ENCODE data around the gene MRPL14.

DNA sequence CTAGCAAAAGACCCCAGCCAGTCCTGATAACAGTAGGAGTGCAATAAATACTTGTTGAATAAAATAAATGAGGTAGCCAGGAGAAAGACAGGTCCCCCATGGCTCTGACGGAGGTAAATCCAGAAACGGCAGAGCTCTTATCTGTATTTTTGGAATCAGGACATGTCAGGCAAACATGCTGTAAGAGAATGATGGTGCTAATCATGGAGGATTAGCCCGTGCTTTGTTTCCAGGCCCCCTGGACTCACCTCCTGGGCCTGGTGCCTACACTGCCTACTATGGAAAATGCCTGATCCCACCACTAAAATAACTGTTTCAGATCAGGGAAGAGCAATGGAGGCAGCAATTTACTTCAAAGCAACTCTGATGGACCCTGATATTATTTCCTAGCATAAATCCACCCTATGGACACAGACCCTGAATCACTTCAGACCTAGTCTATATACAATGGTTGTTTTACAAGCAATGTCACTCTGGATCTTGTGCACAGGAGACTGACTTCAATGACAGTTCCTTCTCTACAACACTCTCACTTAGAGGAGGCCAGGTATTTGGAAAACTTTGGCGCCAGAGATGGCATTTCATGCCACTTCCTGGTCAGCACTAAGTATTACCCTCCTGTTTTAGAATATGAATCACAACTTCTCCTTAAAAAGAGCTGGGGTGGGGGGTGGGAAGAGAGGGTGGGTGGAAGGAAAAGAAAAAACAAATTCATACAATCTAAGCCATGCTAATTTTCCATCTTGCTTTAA lies 6.4 kb downstream of the MRPL14 start:
- no peak for TF ChIP-seq CTCF (conservative IDR thresholded peaks at IDR 0.05; ENCODE audit: low read depth in 2 of 2)
- no peak for TF ChIP-seq EZH2phosphoT487 (IDR thresholded peaks at IDR 0.05; ENCODE audit: unreplicated experiment)
- no peak for TF ChIP-seq EZH2 (IDR thresholded peaks at IDR 0.05; ENCODE audit: low read depth, unreplicated experiment)
- TF ChIP-seq, protein P1, sequence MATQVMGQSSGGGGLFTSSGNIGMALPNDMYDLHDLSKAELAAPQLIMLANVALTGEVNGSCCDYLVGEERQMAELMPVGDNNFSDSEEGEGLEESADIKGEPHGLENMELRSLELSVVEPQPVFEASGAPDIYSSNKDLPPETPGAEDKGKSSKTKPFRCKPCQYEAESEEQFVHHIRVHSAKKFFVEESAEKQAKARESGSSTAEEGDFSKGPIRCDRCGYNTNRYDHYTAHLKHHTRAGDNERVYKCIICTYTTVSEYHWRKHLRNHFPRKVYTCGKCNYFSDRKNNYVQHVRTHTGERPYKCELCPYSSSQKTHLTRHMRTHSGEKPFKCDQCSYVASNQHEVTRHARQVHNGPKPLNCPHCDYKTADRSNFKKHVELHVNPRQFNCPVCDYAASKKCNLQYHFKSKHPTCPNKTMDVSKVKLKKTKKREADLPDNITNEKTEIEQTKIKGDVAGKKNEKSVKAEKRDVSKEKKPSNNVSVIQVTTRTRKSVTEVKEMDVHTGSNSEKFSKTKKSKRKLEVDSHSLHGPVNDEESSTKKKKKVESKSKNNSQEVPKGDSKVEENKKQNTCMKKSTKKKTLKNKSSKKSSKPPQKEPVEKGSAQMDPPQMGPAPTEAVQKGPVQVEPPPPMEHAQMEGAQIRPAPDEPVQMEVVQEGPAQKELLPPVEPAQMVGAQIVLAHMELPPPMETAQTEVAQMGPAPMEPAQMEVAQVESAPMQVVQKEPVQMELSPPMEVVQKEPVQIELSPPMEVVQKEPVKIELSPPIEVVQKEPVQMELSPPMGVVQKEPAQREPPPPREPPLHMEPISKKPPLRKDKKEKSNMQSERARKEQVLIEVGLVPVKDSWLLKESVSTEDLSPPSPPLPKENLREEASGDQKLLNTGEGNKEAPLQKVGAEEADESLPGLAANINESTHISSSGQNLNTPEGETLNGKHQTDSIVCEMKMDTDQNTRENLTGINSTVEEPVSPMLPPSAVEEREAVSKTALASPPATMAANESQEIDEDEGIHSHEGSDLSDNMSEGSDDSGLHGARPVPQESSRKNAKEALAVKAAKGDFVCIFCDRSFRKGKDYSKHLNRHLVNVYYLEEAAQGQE (IDR thresholded peaks at IDR 0.05; ENCODE audit: unreplicated experiment) = no peak
- TF ChIP-seq CREB1 (CRISPR knock-in tag; IDR thresholded peaks at IDR 0.05; ENCODE audit: low read depth) = no peak
- TF ChIP-seq POLR2AphosphoS5 (IDR thresholded peaks at IDR 0.05; ENCODE audit: low read depth) = no peak
- no peak for TF ChIP-seq ZNF331 (CRISPR knock-in tag; IDR thresholded peaks at IDR 0.05; ENCODE audit: low read depth)
- TF ChIP-seq JUNB (IDR thresholded peaks at IDR 0.05; ENCODE audit: unreplicated experiment) = no peak
- no peak for TF ChIP-seq STAT1 (IDR thresholded peaks at IDR 0.05; ENCODE audit: unreplicated experiment)
- TF ChIP-seq, protein P2, sequence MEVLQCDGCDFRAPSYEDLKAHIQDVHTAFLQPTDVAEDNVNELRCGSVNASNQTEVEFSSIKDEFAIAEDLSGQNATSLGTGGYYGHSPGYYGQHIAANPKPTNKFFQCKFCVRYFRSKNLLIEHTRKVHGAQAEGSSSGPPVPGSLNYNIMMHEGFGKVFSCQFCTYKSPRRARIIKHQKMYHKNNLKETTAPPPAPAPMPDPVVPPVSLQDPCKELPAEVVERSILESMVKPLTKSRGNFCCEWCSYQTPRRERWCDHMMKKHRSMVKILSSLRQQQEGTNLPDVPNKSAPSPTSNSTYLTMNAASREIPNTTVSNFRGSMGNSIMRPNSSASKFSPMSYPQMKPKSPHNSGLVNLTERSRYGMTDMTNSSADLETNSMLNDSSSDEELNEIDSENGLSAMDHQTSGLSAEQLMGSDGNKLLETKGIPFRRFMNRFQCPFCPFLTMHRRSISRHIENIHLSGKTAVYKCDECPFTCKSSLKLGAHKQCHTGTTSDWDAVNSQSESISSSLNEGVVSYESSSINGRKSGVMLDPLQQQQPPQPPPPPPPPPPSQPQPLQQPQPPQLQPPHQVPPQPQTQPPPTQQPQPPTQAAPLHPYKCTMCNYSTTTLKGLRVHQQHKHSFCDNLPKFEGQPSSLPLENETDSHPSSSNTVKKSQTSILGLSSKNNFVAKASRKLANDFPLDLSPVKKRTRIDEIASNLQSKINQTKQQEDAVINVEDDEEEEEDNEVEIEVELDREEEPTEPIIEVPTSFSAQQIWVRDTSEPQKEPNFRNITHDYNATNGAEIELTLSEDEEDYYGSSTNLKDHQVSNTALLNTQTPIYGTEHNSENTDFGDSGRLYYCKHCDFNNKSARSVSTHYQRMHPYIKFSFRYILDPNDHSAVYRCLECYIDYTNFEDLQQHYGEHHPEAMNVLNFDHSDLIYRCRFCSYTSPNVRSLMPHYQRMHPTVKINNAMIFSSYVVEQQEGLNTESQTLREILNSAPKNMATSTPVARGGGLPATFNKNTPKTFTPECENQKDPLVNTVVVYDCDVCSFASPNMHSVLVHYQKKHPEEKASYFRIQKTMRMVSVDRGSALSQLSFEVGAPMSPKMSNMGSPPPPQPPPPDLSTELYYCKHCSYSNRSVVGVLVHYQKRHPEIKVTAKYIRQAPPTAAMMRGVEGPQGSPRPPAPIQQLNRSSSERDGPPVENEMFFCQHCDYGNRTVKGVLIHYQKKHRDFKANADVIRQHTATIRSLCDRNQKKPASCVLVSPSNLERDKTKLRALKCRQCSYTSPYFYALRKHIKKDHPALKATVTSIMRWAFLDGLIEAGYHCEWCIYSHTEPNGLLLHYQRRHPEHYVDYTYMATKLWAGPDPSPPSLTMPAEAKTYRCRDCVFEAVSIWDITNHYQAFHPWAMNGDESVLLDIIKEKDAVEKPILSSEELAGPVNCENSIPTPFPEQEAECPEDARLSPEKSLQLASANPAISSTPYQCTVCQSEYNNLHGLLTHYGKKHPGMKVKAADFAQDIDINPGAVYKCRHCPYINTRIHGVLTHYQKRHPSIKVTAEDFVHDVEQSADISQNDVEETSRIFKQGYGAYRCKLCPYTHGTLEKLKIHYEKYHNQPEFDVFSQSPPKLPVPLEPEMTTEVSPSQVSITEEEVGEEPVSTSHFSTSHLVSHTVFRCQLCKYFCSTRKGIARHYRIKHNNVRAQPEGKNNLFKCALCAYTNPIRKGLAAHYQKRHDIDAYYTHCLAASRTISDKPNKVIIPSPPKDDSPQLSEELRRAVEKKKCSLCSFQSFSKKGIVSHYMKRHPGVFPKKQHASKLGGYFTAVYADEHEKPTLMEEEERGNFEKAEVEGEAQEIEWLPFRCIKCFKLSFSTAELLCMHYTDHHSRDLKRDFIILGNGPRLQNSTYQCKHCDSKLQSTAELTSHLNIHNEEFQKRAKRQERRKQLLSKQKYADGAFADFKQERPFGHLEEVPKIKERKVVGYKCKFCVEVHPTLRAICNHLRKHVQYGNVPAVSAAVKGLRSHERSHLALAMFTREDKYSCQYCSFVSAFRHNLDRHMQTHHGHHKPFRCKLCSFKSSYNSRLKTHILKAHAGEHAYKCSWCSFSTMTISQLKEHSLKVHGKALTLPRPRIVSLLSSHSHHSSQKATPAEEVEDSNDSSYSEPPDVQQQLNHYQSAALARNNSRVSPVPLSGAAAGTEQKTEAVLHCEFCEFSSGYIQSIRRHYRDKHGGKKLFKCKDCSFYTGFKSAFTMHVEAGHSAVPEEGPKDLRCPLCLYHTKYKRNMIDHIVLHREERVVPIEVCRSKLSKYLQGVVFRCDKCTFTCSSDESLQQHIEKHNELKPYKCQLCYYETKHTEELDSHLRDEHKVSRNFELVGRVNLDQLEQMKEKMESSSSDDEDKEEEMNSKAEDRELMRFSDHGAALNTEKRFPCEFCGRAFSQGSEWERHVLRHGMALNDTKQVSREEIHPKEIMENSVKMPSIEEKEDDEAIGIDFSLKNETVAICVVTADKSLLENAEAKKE (CRISPR knock-in tag; IDR thresholded peaks at IDR 0.05) = no peak
- TF ChIP-seq NANOG (IDR thresholded peaks at IDR 0.05; ENCODE audit: borderline replicate concordance) = no peak
- no peak for TF ChIP-seq ZNF114 (CRISPR knock-in tag; IDR thresholded peaks at IDR 0.05)
- TF ChIP-seq ETS1 (IDR thresholded peaks at IDR 0.05) = no peak

Data from GM23338 (cell line).